Germinal center (tissue), 1 donor: ENCODE measurements around the gene SPON1.
"Not testable (repeated sequence)": the region's sequence is repeated elsewhere in the genome, so short reads cannot be mapped to it uniquely, and the experiment has no call there.

ENCODE experiments used
- DNase-seq: peaks from one replicate; pipeline ENCODE4 v3.0.0; 2012; ENCODE audit warnings: mixed read lengths, low spot score

Gene SPON1

GRCh38 chr11:14041565-14041964, 79.0 kb downstream of the SPON1 start:
- no peak for DNase-seq

DNA sequence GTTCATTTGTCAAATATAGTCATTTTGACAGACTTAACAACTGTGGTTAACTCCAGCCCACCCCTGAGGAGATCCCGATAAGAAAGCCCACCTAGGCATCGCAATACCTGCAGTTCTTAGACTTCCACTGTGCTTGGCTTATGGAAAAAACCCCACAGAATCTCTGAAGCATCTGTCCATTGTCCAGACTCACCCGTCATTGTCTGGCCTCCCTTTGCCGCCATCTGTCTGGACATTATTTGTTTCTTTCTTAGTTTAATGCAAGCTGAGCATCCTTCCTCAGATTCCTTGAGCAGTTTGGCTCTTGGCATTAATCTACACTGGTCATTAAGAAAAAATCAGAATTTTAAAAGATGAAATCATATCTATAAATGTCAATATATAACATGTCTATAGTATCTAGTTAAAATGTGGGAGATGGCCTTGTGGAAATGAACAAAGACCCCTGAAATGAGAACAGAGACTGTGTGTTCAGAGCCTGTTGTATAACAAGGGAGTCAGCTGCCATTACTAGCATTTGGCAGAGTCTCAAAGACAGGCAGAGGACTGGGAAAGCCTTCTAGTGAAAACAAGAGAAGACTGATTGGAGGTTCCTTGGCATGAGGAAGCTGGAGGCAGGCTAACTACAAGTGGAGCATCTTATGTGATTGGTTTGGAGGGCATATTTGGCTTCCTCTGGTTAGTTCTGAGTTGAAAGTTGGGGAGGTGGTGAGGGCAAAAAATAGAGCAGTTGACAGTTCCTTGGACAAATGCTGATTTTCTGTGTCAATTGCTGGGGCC, 80.4 kb downstream of the SPON1 start:
- no peak for DNase-seq

DNA sequence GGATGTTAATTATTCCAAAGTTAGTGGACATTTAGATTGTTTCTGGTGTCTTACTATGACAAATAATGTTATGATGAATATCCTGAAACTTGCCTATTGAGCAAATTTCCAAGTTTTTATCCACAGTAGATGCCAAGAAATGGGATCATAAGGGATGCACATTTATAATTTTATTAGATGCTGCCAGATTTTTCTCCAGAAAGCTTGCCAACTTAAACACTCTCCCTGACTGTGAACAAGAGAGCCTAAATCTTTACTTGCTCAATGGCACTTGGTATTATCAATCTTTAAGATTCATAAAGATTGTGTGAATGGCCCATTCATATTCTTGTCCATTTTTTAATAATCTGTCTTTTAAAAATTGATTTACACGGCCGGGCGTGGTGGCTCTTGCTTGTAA, 82.4 kb downstream of the SPON1 start:
- no peak for DNase-seq

- DNase-seq = no peak
Observed at GRCh38 chr11:14045417-14045816, 82.9 kb downstream of the SPON1 start.

- no peak for DNase-seq
Observed at GRCh38 chr11:14052198-14052597, 89.7 kb downstream of the SPON1 start.

- no peak for DNase-seq
Observed at GRCh38 chr11:14054116-14055107, 91.9 kb downstream of the SPON1 start.

- no peak for DNase-seq
Observed at GRCh38 chr11:14055936-14056335, 93.4 kb downstream of the SPON1 start.

DNA sequence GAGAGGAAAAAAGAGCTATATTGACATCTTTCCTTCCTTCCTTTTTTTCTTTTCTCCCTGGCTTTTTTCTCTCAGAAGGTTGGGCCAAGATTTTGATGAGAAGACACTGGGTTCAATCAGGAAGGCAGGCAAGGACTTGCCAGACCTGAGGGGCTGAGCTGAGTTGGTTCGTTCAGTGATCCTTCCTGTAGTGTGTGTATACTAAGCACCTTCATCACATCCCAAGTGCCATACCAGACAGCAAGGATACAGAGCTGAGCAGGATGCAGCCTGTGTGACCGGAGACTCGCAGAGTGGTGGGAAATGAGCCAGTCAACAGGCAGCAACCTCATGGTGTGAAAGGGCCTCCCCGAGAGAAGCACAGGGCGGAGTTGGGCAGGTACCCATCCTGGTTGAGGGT, 95.5 kb downstream of the SPON1 start:
- DNase-seq = no peak

- DNase-seq = no peak
Observed at GRCh38 chr11:14059491-14059890, 97.0 kb downstream of the SPON1 start.

DNA sequence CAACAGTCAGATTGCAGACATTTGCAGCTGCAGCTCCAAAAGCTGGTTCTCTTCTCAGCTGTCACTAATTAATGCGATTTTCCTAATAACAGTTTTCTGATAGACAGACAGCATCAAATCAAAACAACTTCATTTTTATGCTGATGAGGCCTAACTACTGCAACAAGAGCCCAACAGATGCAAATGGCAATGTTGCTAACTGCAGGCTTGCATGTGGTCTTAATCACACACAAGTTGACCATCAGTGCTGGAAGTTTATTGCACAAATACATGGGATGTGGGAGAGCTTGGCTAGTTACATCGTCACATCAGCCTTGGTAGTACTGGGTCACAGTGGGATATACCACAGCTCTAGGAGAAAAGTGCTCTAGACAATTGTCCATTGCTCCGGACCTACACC, 99.2 kb downstream of the SPON1 start:
- DNase-seq = no peak

DNA sequence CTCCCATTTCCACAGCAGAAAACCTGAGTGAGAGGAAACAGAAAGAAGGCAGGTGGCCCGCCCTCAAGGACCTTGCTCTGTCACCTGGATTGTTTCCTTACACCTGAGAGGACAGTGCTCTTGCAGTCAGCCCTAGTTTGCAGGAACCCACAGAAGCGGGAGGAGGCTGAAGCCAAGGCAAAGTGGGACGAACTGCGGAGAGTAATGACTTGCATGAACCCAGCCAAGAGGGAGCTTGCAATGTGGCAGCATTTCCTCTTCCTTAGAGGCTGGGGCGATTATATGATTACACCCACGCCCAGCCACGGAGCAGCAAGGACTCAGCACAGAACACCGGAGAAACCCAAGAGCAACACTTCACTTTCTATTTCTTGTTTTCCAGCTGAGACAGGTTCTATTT, 102.6 kb downstream of the SPON1 start:
- DNase-seq = no peak

- DNase-seq = no peak
Observed at GRCh38 chr11:14065681-14066080, 103.2 kb downstream of the SPON1 start.

DNA sequence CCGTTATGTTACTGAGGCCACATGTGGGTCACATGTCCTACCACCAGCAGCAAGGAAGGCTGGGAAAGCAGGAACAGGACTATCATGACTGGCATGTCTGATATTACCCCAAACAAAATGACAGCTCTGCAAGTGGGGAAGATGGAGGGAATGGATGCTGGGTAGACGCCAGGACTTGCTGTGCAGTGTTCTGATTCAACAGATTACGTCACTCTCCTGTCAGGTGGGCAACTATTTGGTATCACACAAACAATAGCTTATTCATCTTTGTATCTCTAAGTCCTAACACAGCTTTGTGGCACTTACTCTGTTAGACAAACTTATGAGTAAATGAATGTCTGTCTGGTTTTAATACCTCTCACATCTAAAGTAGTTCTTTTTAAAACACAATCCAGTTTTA, 105.2 kb downstream of the SPON1 start:
- no peak for DNase-seq

- DNase-seq = no peak
Observed at GRCh38 chr11:14070896-14071295, 108.4 kb downstream of the SPON1 start.

- no peak for DNase-seq
Observed at GRCh38 chr11:14073849-14074476, 111.4 kb downstream of the SPON1 start.

GRCh38 chr11:14075118-14076078, 112.9 kb downstream of the SPON1 start:
- no peak for DNase-seq

- DNase-seq = no peak
Observed at GRCh38 chr11:14079011-14079410, 116.5 kb downstream of the SPON1 start.

DNA sequence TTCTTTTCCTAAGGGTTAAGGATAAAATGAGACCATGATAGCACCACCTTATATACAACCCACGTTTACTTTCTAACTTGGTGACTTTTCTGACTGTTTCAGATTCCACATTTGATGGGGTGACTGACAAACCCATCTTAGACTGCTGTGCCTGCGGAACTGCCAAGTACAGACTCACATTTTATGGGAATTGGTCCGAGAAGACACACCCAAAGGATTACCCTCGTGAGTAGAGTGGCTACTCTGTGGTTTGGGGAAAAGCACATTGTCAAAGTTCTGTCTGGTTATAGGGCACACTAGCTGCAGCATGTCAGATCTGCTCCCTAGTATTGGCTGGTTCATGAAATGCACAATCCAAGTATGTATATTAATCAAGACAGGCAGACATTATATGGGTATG, 117.3 kb downstream of the SPON1 start:
- no peak for DNase-seq

GRCh38 chr11:14081581-14082231, 119.2 kb downstream of the SPON1 start:
- DNase-seq = no peak

GRCh38 chr11:14082338-14082737, 119.8 kb downstream of the SPON1 start:
- DNase-seq = no peak

DNA sequence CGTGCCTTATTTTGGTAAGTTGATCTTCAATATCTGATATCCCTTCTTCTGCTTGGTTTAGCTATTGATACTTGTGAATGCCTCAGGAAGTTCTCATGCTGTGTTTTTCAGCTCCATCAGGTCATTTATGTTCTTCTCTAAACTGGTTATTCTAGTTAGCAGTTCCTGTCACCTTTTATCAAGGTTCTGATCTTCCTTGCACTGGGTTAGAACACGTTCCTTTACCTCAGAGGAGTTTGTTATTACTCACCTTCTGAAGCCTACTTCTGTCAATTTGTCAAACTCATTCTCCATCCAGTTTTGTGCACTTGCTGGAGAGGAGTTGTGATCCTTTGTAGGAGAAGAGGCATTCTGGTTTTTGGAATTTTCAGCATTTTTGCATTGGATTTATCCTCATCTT, 126.3 kb downstream of the SPON1 start:
- not testable (repeated sequence) for DNase-seq
